Amniotic stem cell (primary cell): ENCODE measurements around the gene MT1A.
"Not testable (repeated sequence)": the region's sequence is repeated elsewhere in the genome, so short reads cannot be mapped to it uniquely, and the experiment has no call there.

Experiments
- DNase-seq: peaks from one replicate; lab custom pipeline; 2025; lab: John Stamatoyannopoulos, UW

MT1A gene

GRCh38 chr16:56657555-56658326 lies 19.3 kb downstream of the MT1A start, which contains the start of gene MT1F:
MT1F (plus strand) TSS chr16:56657959; CDS start chr16:56658059, 100 bp downstream.
- no peak for DNase-seq

- no peak for DNase-seq
These were observed 19.9 kb downstream of the MT1A start for GRCh38 chr16:56658327-56658875.

GRCh38 chr16:56662357-56663354 lies 24.2 kb downstream of the MT1A start:
- no peak for DNase-seq

- DNase-seq, result no peak
These were observed 26.0 kb downstream of the MT1A start for GRCh38 chr16:56664506-56664905.

DNA sequence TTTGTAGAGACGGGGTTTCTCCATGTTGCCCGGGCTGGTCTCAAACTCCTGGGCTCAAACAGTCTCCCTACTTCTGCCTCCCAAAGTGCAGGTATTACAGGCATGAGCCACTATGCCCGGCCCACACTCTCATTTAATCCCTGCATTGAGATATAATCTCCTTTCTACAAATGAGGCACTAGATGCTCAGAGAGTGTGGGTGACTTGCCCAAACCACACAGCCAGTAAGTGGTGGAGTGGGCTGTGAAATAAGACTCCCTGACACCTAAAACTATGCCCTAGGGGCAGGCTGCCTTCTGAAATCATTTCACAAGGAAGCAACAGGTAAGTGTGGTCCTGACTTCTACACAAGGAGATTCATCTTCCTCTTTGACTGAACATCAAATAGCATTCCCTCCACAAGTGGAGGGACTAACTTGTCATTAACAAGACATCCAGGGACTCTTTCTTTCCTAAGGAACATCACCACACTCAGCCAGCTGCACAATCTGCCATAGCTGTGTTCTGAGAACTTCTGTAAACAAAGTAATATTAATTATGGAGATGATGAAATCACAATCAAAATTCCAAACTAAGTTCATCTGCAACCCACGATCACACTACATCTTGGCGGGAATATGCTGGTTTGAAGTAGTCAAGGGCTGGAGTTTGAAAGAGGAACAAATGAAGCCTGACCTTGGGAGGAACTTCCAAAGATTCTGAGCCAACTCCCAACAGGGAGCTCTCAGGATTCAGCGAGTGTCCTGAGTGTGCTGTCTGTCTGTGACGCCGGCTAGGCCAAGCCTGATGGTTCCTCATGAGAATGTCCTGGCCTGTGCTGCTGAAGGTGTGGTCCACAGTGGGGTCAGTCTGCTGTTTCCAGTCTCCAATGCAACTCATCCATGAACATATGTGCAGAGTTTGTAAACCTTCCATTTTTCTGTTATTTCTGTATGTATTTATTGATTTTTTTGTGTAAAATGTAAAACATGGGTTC lies 27.1 kb downstream of the MT1A start:
- not testable (repeated sequence) for DNase-seq

- DNase-seq, result no peak
These were observed 29.4 kb downstream of the MT1A start, which contains the start of gene MT1G for GRCh38 chr16:56667581-56668571. MT1G (minus strand) TSS chr16:56668065; CDS start chr16:56667993, 72 bp downstream.

DNA sequence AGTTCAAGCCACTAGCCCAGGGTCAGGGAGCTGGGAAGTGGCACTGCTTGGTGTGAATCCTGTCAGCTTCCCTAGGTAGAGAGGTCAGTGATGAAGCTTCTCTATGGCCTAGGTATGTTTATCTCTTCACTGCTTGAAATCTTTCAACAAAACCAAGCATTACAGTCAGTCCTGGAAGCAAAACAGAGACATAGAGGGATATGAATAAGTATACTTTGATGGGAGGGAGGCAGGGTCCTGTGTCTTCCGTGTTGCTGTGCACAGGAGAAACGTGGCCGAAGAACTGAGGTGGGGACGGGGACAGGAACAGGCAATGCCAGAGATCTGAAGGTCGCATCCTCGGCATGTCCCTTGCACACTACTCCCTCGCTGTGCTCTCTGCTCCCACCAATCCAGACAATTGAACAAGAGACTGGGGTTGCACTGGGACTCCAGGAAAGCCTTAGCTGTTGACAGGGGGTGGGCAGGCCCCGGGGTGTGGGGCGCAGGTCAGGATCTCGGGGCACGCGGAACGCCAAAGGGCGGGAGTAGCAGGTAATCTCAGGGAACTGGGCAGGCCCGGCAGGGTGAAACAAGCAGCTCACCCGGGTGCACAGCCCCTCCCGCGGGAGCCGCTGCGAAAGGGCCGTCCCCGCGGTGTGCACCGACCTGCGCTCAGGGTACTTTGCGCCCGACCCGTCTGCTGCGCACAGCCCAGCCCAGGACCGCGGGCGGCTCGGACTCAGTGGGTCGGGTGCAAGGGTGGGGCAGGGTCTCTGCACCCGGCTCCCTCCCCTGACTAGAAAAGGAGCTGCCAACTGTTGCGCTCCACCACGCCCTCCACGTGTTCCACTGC lies 30.8 kb downstream of the MT1A start, which contains the start of gene MT1H:
Gene MT1H (plus strand): TSS at position 810 of the 835 bp plus-strand sequence. CDS start 71 bp downstream, outside the sequence.
- no peak for DNase-seq

GRCh38 chr16:56669840-56670619 lies 31.6 kb downstream of the MT1A start:
- no peak for DNase-seq

GRCh38 chr16:56670620-56670934 lies 32.1 kb downstream of the MT1A start:
- DNase-seq, result no peak

DNA sequence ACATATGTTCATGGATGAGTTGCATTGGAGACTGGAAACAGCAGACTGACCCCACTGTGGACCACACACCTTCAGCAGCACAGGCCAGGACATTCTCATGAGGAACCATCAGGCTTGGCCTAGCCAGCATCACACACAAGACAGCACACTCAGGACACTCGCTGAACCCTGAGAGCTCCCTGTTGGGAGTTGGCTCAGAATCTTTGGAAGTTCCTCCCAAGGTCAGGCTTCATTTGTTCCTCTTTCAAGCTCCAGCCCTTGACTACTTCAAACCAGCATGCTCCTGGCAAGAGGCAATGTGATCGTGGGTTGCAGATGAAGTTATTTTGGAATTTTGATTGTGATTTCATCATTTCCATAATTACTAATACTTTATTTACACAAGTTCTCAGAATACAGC lies 33.2 kb downstream of the MT1A start:
- DNase-seq, result not testable (repeated sequence)

GRCh38 chr16:56672171-56672570 lies 33.7 kb downstream of the MT1A start:
- not testable (repeated sequence) for DNase-seq

DNA sequence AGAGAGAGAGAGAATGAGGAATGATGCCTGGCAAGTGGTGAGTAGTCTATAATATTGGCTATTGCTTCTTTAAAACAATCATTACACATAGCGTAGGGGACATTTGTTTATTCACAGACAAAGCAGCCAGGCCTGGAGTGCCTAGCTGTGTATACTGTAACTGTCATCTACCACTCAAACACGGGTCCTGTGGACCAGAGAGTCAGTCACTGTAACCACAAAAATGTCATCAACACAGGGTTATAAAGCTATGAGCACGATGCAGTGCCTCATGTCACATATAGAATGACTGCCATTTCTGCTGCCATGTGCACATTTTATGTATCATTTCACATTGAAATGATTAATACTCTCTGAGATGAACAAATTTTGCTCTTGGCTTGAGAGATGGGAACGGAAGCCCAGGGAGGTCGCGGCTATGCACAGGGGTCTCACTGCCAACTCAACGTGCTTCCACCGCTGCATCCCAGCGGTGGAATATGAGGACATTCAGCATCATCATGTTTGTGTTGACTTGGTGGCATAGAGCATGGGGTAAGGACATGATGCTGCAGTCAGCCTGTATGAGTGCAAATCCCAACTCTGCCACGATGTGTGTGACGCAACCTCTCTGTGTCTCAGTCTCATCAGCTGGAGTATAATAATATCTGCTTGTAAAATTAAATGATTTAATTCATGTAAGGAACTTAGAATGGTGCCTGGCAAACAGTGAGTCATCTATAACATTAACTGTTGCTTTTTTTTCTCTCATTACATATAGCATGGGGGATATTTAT lies 34.5 kb downstream of the MT1A start:
- DNase-seq, result no peak

DNA sequence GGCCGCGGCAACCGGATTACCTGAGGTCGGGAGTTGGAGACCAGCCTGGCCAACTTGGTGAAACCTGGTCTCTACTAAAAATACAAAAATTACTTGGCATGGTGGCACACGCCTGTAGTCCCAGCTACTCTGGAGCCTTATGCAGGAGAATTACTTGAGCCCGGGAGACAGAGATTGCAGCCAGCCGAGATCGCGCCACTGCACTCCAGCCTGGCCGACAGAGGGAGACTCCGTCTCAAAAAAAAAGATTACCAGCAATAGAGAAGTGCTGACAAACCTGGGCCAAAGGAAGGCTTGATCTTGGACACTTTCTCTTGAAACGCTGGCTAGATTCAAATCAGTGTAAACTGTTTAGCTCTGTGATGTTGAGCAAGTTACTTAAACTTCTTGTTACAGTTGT lies 35.5 kb downstream of the MT1A start:
- DNase-seq, result no peak

GRCh38 chr16:56674570-56674969 lies 36.1 kb downstream of the MT1A start:
- not testable (repeated sequence) for DNase-seq

GRCh38 chr16:56675685-56676210 lies 37.3 kb downstream of the MT1A start:
- no peak for DNase-seq

GRCh38 chr16:56677474-56677873 lies 39.0 kb downstream of the MT1A start:
- no peak for DNase-seq

GRCh38 chr16:56679078-56679730 lies 40.7 kb downstream of the MT1A start:
- DNase-seq, result no peak
